Mesothelial cell of epicardium (in vitro differentiated cells): ENCODE results near the gene TRIM66. TPM values are rescaled to one million over a fixed set of nuclear protein-coding genes. Genes with fewer than 3 reads are reported as not detected.

Experiments
- DNase-seq, 2 experiments: peaks; one replicate each; pipeline ENCODE4 v3.0.0; 2021; ENCODE audit warnings: low spot score in 2 of 2; ENCODE audit not compliant: unreplicated experiment in 2 of 2
- H3K27ac Mint-ChIP-seq: 2 replicates; pipeline ENCODE4 v1.8.0; 2021; ENCODE audit warnings: mixed read lengths
- H3K27me3 Mint-ChIP-seq: 2 replicates; pipeline ENCODE4 v1.8.0; 2021; ENCODE audit warnings: low read depth, mixed read lengths
- H3K36me3 Mint-ChIP-seq: 2 replicates; pipeline ENCODE4 v1.8.0; 2021; ENCODE audit warnings: mixed read lengths
- H3K4me1 Mint-ChIP-seq: 2 replicates; pipeline ENCODE4 v1.8.0; 2021; ENCODE audit warnings: mixed read lengths
- H3K4me3 Mint-ChIP-seq: 2 replicates; pipeline ENCODE4 v1.8.0; 2021; ENCODE audit warnings: mild to moderate bottlenecking, moderate library complexity, mixed read lengths
- H3K9me3 Mint-ChIP-seq: 2 replicates; pipeline ENCODE4 v1.8.0; 2021; ENCODE audit warnings: mixed read lengths
- total RNA-seq: library from RNA; stranded (reverse); gene quantifications from 3 replicates; pipeline ENCODE4 v1.2.1, GENCODE V29; 2021
- TF ChIP-seq, protein P1 (sequence below): fragments of 200-600 bp; sonication (generic); IDR thresholded peaks from one replicate; pipeline ENCODE4 v1.5.0; 2021; ENCODE audit warnings: antibody characterized with exemption; ENCODE audit not compliant: unreplicated experiment

TRIM66 gene
- total RNA-seq, 1 donor from 2014 or later, result 8.3 TPM

DNA sequence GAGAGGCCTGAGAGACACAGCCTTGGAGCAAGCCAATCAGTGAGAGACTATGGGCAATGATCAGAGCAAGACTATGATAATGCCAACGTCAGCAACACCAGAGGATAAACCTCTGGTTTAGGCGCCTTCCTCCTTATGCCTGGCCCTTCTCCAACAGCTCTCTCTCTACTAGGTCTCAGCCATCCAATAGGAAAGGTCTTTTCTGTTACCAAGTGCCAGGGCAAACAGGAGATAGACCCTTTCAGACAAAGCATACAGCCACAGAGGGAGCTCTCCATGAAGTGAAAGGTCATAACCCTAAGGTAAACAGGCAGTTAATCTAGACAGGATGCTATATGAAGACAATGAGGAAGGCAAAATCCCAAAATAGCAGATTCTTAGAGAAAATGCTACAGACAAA is 98.0 kb downstream of the TRIM66 start:
- Mint-ChIP-seq H3K9me3 (peaks cover 12% of the 10 kb centered on the region), H3K4me3 (no peak overlapping the region), H3K36me3 (no peaks in the 10 kb centered on the region), H3K4me1 (peaks cover 4% of the 10 kb centered on the region), H3K27ac (no peak overlapping the region), H3K27me3 (no peaks in the 10 kb centered on the region)
- no peak for DNase-seq
- TF ChIP-seq, protein P1, sequence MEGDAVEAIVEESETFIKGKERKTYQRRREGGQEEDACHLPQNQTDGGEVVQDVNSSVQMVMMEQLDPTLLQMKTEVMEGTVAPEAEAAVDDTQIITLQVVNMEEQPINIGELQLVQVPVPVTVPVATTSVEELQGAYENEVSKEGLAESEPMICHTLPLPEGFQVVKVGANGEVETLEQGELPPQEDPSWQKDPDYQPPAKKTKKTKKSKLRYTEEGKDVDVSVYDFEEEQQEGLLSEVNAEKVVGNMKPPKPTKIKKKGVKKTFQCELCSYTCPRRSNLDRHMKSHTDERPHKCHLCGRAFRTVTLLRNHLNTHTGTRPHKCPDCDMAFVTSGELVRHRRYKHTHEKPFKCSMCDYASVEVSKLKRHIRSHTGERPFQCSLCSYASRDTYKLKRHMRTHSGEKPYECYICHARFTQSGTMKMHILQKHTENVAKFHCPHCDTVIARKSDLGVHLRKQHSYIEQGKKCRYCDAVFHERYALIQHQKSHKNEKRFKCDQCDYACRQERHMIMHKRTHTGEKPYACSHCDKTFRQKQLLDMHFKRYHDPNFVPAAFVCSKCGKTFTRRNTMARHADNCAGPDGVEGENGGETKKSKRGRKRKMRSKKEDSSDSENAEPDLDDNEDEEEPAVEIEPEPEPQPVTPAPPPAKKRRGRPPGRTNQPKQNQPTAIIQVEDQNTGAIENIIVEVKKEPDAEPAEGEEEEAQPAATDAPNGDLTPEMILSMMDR, result no peak

DNA sequence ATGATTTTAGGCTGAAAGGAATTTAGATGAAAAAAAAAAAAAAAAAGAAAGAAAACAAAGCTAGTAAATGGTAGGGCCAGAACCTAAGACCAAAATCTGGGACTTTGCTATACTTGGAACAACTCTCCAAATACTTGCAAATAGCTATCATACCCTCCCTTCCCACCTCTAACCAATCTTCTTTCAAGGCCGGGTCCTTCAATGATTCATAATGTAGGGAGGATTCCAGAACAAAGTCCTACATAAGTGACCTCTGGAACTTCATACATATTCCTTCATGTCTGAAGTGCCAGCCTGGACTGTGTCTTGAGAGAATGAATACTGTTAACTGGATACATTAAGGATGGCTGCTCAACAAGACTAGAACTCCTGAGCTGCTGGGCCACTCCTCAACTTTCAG is 98.4 kb downstream of the TRIM66 start:
- peaks cover 4% of the 10 kb centered on the region for H3K4me1 Mint-ChIP-seq
- H3K9me3 Mint-ChIP-seq, result peaks cover 15% of the 10 kb centered on the region
- no peaks in the 10 kb centered on the region for H3K36me3 Mint-ChIP-seq
- no peak overlapping the region for H3K27ac Mint-ChIP-seq
- H3K4me3 Mint-ChIP-seq, result no peak overlapping the region
- no peak for DNase-seq
- H3K27me3 Mint-ChIP-seq, result no peaks in the 10 kb centered on the region
- TF ChIP-seq, protein P1, result no peak

GRCh38 chr11:8581300-8581699 is 101.2 kb downstream of the TRIM66 start:
- H3K4me1 Mint-ChIP-seq, result peaks cover 4% of the 10 kb centered on the region
- no peaks in the 10 kb centered on the region for H3K27me3 Mint-ChIP-seq
- H3K9me3 Mint-ChIP-seq, result peaks cover 16% of the 10 kb centered on the region
- no peak overlapping the region for H3K27ac Mint-ChIP-seq
- peaks cover 3% of the 10 kb centered on the region for H3K36me3 Mint-ChIP-seq
- TF ChIP-seq, protein P1, result no peak
- no peak overlapping the region for H3K4me3 Mint-ChIP-seq
- no peak for DNase-seq

GRCh38 chr11:8577791-8578581 is 104.5 kb downstream of the TRIM66 start:
- Mint-ChIP-seq H3K27ac (no peak overlapping the region), H3K36me3 (peaks cover 3% of the 10 kb centered on the region), H3K4me3 (no peak overlapping the region), H3K9me3 (peaks cover 16% of the 10 kb centered on the region), H3K27me3 (no peaks in the 10 kb centered on the region), H3K4me1 (no peaks in the 10 kb centered on the region)
- TF ChIP-seq, protein P1, result no peak
- DNase-seq, result no peak

GRCh38 chr11:8574798-8575197 is 107.7 kb downstream of the TRIM66 start:
- no peaks in the 10 kb centered on the region for H3K4me1 Mint-ChIP-seq
- no peak for DNase-seq
- H3K27me3 Mint-ChIP-seq, result no peaks in the 10 kb centered on the region
- no peak overlapping the region for H3K4me3 Mint-ChIP-seq
- H3K36me3 Mint-ChIP-seq, result peaks cover 3% of the 10 kb centered on the region
- H3K27ac Mint-ChIP-seq, result no peak overlapping the region
- peaks cover 11% of the 10 kb centered on the region for H3K9me3 Mint-ChIP-seq
- TF ChIP-seq, protein P1, result no peak

DNA sequence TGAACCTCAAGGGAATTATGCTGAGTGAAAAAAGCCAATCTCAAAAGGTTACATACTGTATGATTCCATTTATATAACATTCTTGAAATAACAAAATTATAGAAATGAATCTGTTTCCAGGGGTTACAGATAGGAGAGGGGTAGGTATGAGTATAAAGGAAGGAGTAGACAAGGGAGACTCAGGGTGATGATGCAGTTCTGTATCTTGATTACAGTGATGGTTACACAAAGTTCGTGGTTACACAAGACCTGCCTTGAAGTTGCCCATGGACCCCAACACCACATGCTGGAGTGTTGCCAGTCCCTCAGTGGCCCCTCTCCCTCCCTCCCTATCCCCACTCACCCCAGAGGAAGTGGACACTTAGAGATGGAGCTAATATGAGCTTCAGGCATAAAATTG is 108.7 kb downstream of the TRIM66 start:
- DNase-seq, result no peak
- H3K36me3 Mint-ChIP-seq, result peaks cover 3% of the 10 kb centered on the region
- no peaks in the 10 kb centered on the region for H3K4me1 Mint-ChIP-seq
- peaks cover 7% of the 10 kb centered on the region for H3K27me3 Mint-ChIP-seq
- TF ChIP-seq, protein P1, result no peak
- no peak overlapping the region for H3K27ac Mint-ChIP-seq
- no peak overlapping the region for H3K4me3 Mint-ChIP-seq
- peaks cover 5% of the 10 kb centered on the region for H3K9me3 Mint-ChIP-seq
